Nucleus accumbens (tissue), 56 donors: ENCODE results near the gene PDZD11.
"Not testable (repeated sequence)": the region's sequence is repeated elsewhere in the genome, so short reads cannot be mapped to it uniquely, and the experiment has no call there.

Experiments
- DNase-seq, 56 donors: peaks; one replicate each; lab custom pipeline; 2025; lab: John Stamatoyannopoulos, UW

Gene PDZD11

GRCh38 chrX:70257423-70258288, 32.1 kb downstream of the PDZD11 start:
- no peak for DNase-seq

GRCh38 chrX:70255452-70255851, 34.3 kb downstream of the PDZD11 start:
- DNase-seq: no peak

GRCh38 chrX:70254909-70255308, 34.8 kb downstream of the PDZD11 start:
- no peak for DNase-seq

- no peak for DNase-seq
Observed at GRCh38 chrX:70254063-70254400, 35.7 kb downstream of the PDZD11 start.

GRCh38 chrX:70253377-70254062, 36.2 kb downstream of the PDZD11 start:
- no peak for DNase-seq

GRCh38 chrX:70252491-70252890, 37.2 kb downstream of the PDZD11 start:
- no peak for DNase-seq

GRCh38 chrX:70247252-70247651, 42.5 kb downstream of the PDZD11 start:
- no peak for DNase-seq

- no peak for DNase-seq
Observed at GRCh38 chrX:70244881-70245280, 44.8 kb downstream of the PDZD11 start.

GRCh38 chrX:70243601-70244000, 46.1 kb downstream of the PDZD11 start:
- DNase-seq: not testable (repeated sequence)

GRCh38 chrX:70241501-70241900, 48.2 kb downstream of the PDZD11 start:
- DNase-seq: no peak

- no peak for DNase-seq
Observed at GRCh38 chrX:70240751-70241150, 49.0 kb downstream of the PDZD11 start.
